K562 (cell line): ENCODE results near the gene UBE2E2. TPM values are rescaled to one million over a fixed set of nuclear protein-coding genes. Genes with fewer than 3 reads are reported as not detected.

Experiments used
- ATAC-seq: fragments of 200-7000 bp; cut with Tn5 transposase; 3 replicates; pipeline ENCODE4 v1.9.1; 2020; ENCODE audit warnings: moderate library complexity
- BruUV-seq: library from RNA; stranded (reverse); fragments of 400-500 nt; replicated peaks from 2 replicates; lab custom pipeline; 2021; lab: Mats Ljungman, UMichigan
- CTCF ChIA-PET: fragments of 300-600 bp; formaldehyde crosslinking; extraction: SDS; loops from one replicate; lab custom pipeline; 2021; ENCODE audit warnings: low intra/inter-chr PET ratio; lab: Yijun Ruan, JAX
- POLR2A ChIA-PET: fragments of 300-600, 350-650 bp; sonication (Branson Sonifier 250); formaldehyde crosslinking; extraction: SDS; loops from one replicate; lab custom pipeline; 2021; ENCODE audit warnings: antibody characterized with exemption, inconsistent platforms; lab: Yijun Ruan, JAX
- DNase-seq, 4 experiments: peaks; one replicate each; pipeline versions ENCODE4 v3.0.0 to v3.0.0-alpha.2; 2011 to 2018; ENCODE audit warnings: low spot score in 3 of 4, mixed read lengths in 3 of 4; ENCODE audit errors: extremely low read depth in 1 of 4
- FAIRE-seq: peaks from 2 replicates; lab custom pipeline; 2011; peaks lifted over from hg19 to GRCh38; lab: Jason Lieb, UNC
- H2AFZ ChIP-seq: 2 replicates; pipeline ENCODE4 v1.6.0; 2011; ENCODE audit warnings: low read depth, low read length, control low read depth, inconsistent platforms
- H3K27ac ChIP-seq: fragments of 200-600 bp; 3 replicates; pipeline ENCODE4 v1.8.0; 2011; ENCODE audit warnings: low read depth, mild to moderate bottlenecking, control low read depth, inconsistent platforms, low read length, moderate library complexity, mixed read lengths; ENCODE audit errors: extremely low read depth
- H3K27me3 ChIP-seq, 2 experiments: fragments of 300-600 bp in 1 of 2; 2 replicates in 1 of 2; 3 replicates in 1 of 2; pipeline versions ENCODE4 v1.6.0 to v1.8.0; 2011; ENCODE audit warnings: inconsistent platforms in 2 of 2, low read length in 2 of 2, mild to moderate bottlenecking in 1 of 2, mixed read lengths in 1 of 2, moderate library complexity in 1 of 2; ENCODE audit not compliant: control insufficient read depth in 2 of 2, insufficient read depth in 2 of 2
- H3K36me3 ChIP-seq: fragments of 300-600 bp; 3 replicates; pipeline ENCODE4 v1.8.0; 2011; ENCODE audit warnings: mild to moderate bottlenecking, low read length, inconsistent platforms; ENCODE audit not compliant: control insufficient read depth, insufficient read depth
- H3K4me1 ChIP-seq, 2 experiments: fragments of 200-600 bp in 1 of 2; replicated peaks in 1 of 2; 2 replicates in 1 of 2; 3 replicates in 1 of 2; pipeline versions ENCODE4 v1.5.1 to v1.8.0; 2011; ENCODE audit warnings: inconsistent platforms in 2 of 2, low read length in 2 of 2, mild to moderate bottlenecking in 1 of 2, mixed read lengths in 1 of 2, moderate library complexity in 1 of 2; ENCODE audit not compliant: control insufficient read depth in 2 of 2, insufficient read depth in 2 of 2
- H3K4me2 ChIP-seq: 2 replicates; pipeline ENCODE4 v1.6.1; 2011; ENCODE audit warnings: low read length, control low read depth, inconsistent platforms, mixed read lengths; ENCODE audit not compliant: insufficient read depth
- H3K4me3 ChIP-seq: fragments of 200-600 bp; sonication (generic), shearing (Covaris generic); 2 replicates; pipeline ENCODE4 v1.5.1; 2016; ENCODE audit warnings: control low read depth, inconsistent platforms
- H3K79me2 ChIP-seq: fragments of 200-600 bp; 3 replicates; pipeline ENCODE4 v1.8.0; 2011; ENCODE audit warnings: low read length, inconsistent platforms; ENCODE audit not compliant: control insufficient read depth, insufficient read depth
- H3K9ac ChIP-seq, 2 experiments: 2 replicates each; pipeline versions ENCODE4 v1.6.0 to v1.6.1; 2011; ENCODE audit warnings: low read depth in 2 of 2, low read length in 2 of 2, control low read depth in 1 of 2, inconsistent platforms in 1 of 2, mild to moderate bottlenecking in 1 of 2, mixed read lengths in 1 of 2; ENCODE audit not compliant: insufficient read depth in 1 of 2
- H3K9me1 ChIP-seq: one replicate; pipeline ENCODE4 v1.6.0; 2011; ENCODE audit warnings: inconsistent platforms, mild to moderate bottlenecking, low read length, moderate library complexity; ENCODE audit not compliant: control insufficient read depth, insufficient read depth
- H3K9me3 ChIP-seq: replicated peaks from 2 replicates; pipeline ENCODE4 v1.5.1; 2011; ENCODE audit warnings: low read depth, low read length, inconsistent platforms; ENCODE audit not compliant: control insufficient read depth, insufficient read depth
- H4K20me1 ChIP-seq: replicated peaks from 2 replicates; pipeline ENCODE4 v1.6.1; 2011; ENCODE audit warnings: low read length, inconsistent platforms, mixed read lengths; ENCODE audit not compliant: control insufficient read depth, insufficient read depth
- MAFF ChIP-seq: IDR thresholded peaks from 2 replicates; pipeline ENCODE4 v1.6.1; 2012; ENCODE audit warnings: low read length, improper control_type of control experiment
- WGBS: fragments of 100-300 bp; shearing (Covaris generic); methylation state at CpG from one replicate; pipeline ENCODE4 v1.1.6; 2016; ENCODE audit warnings: low coverage, mixed read lengths; ENCODE audit not compliant: insufficient coverage; ENCODE audit errors: missing lambda C conversion rate; 5-methylcytosine and 5-hydroxymethylcytosine counted together
- in situ Hi-C: fragments of 300-500 bp; cut with MboI; formaldehyde crosslinking; loops from 4 replicates; pipeline ENCODE4 v1.15.0; 2018; ENCODE audit warnings: inconsistent platforms, mixed read lengths
- intact Hi-C: fragments of 100-400 bp; cut with micrococcal nuclease; formaldehyde crosslinking; loops from 2 replicates; pipeline ENCODE4 v1.14.2; 2022
- polyA plus RNA-seq, 8 experiments: library from polyadenylated mRNA; depleted of rRNA in 4 of 8; stranded (reverse) in 5 of 8; unstranded in 3 of 8; fragments of >200 nt; fragmentation: Nextera tagmentation in 2 of 8; fragmentation: Illumina TruSeq in 1 of 8; extraction: Ambion mirVana in 2 of 8; extraction: Trizol in 1 of 8; gene quantifications; 2 replicates each; pipeline versions ENCODE4 v1.2.1 to v1.2.3, GENCODE V29; 2011 to 2014; ENCODE audit warnings: inconsistent platforms in 1 of 8, missing spikeins in 1 of 8
- total RNA-seq, 7 experiments: library from RNA; depleted of rRNA in 6 of 7; stranded (reverse); fragments of >200 nt in 6 of 7; fragmentation: Illumina TruSeq in 2 of 7; extraction: Trizol in 2 of 7; gene quantifications; 2 replicates each; pipeline versions ENCODE4 v1.2.1 to v1.2.3, GENCODE V29; 2011 to 2021; ENCODE audit warnings: low replicate concordance in 1 of 7
- TF ChIP-seq, protein P1 (sequence below): sonication (generic); formaldehyde crosslinking; IDR thresholded peaks from 2 replicates; pipeline ENCODE4 v1.8.0; 2022; ENCODE audit warnings: mild to moderate bottlenecking, missing genetic modification reagents

The UBE2E2 gene
- total and polyA plus RNA-seq, 9 of the 15 experiments (the other 6 are each of a cell fraction or from before 2014, with no cell fraction given) = 0.22 to 5.1 (median 1.9) TPM

DNA sequence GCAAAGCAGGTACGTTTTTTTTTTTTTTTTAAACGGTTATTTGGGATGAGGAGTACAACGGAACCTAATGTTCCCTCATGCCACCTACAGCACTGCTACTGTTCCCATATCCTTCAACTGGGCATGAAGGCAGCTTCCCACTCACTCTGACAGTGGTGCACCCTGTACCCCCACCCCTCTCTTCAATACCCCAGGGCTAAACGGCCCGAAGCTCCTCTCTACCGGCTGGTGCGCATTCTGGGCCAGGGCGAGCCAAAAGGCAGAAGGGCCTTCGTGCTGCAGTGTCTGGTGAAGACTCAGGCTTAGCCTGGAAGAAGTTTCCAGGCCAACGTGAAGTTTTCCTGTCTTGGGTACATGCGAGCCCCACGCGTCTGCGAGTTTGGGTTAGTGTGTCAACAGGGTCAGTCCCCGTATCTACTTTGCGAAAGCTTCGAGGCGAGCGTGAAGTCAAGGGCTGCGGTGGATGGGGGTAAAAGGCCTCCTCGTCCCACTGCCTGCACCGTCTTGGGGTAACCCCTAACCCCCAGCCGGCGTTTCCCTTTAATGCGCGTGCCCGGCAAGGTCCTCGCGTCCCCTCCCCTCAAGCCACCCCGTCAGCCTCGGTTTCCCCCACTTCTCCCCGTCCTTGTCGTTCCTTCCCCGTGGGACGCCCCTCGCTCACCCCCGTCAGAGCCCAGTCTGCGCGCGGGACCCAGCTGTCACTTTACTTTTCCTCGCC is 765 bp upstream of the UBE2E2 start:
- no peaks in the 10 kb centered on the region for H3K79me2 ChIP-seq
- H3K27me3 ChIP-seq = peaks cover 3 to 6% of the 10 kb centered on the region in 2 experiments
- H4K20me1 ChIP-seq = no peaks in the 10 kb centered on the region
- no peaks in the 10 kb centered on the region for H3K9me3 ChIP-seq
- peak in 1 of 4 experiments; percentile 10 for DNase-seq
- BruUV-seq = no TSS peak
- no peak overlapping the region for H3K27ac ChIP-seq
- POLR2A ChIA-PET = no interaction called here
- H3K36me3 ChIP-seq = no peaks in the 10 kb centered on the region
- no peaks in the 10 kb centered on the region for H3K9me1 ChIP-seq
- intact Hi-C loops (loop anchor here (10.0 kb wide), 1 partner anchor 602 kb away; the partner anchor contains the start of gene UBE2E1), in situ Hi-C loops (loop anchor here (25.0 kb wide), 1 partner anchor 835 kb away; no protein-coding TSS in a partner anchor)
- 34% methylated on average over 34 of the region's 41 CpGs for WGBS
- peak; percentile 9 for ATAC-seq
- FAIRE-seq = no peak
- peak overlapping the region; percentile 61 for H2AFZ ChIP-seq
- TF ChIP-seq MAFF = no peak
- TF ChIP-seq, protein P1, sequence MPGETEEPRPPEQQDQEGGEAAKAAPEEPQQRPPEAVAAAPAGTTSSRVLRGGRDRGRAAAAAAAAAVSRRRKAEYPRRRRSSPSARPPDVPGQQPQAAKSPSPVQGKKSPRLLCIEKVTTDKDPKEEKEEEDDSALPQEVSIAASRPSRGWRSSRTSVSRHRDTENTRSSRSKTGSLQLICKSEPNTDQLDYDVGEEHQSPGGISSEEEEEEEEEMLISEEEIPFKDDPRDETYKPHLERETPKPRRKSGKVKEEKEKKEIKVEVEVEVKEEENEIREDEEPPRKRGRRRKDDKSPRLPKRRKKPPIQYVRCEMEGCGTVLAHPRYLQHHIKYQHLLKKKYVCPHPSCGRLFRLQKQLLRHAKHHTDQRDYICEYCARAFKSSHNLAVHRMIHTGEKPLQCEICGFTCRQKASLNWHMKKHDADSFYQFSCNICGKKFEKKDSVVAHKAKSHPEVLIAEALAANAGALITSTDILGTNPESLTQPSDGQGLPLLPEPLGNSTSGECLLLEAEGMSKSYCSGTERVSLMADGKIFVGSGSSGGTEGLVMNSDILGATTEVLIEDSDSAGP (CRISPR knock-in tag) = peak; percentile 68; the same call in 1 of the 2 replicates
- CTCF ChIA-PET = no interaction called here
- peak overlapping the region; percentile 84 for H3K4me2 ChIP-seq
- H3K4me1 ChIP-seq = peaks cover 4 to 17% of the 10 kb centered on the region in 2 experiments; a peak in 2 of 5 replicates
- peak overlapping the region; percentile 70 for H3K4me3 ChIP-seq
- H3K9ac ChIP-seq = peak overlapping the region; percentile 43 to 86; a peak in 3 of 4 replicates
